HS-27A (cell line): Measurements from ENCODE around the gene DACT3.
"Not testable (repeated sequence)": the region's sequence is repeated elsewhere in the genome, so short reads cannot be mapped to it uniquely, and the experiment has no call there.

Source experiments
- DNase-seq: peaks from one replicate; pipeline ENCODE4 v3.0.0-alpha.2; 2012; ENCODE audit warnings: low read depth, missing footprints

Gene DACT3

GRCh38 chr19:46634045-46634655, 26.8 kb downstream of the DACT3 start:
- peak; percentile 52 for DNase-seq

GRCh38 chr19:46633130-46633529, 27.9 kb downstream of the DACT3 start:
- DNase-seq, result no peak

GRCh38 chr19:46631481-46631880, 29.5 kb downstream of the DACT3 start:
- DNase-seq, result no peak

DNA sequence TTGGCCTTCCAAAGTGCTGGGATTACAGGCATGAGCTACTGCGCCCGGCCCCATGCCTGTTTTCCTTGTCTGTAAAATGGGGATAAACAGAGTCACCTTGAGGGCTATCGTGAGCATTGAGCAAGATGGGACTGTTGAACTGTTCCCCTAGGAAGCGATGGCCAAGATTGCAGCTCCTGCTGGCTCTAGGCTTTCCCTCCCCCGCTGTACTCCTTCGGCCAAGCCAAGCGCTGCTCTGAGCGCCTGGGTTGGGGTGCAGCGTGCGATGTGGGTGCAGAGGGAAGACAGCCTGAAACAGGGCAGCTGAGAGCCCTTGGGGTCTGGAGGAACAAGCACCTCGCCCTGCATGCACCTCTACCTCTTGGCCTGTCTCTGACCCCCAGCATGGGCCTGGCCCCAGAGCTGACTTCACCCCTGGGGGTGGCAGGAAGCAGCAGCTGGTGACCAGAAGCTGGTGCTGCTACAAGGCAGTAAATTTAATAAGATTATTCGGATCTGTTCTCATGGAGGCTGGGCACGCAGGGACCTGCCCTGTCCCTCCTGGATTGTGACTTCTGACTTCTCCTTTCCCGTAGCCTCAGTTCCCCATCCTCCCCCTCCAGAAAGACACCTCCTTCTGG, 30.3 kb downstream of the DACT3 start:
- DNase-seq, result no peak

DNA sequence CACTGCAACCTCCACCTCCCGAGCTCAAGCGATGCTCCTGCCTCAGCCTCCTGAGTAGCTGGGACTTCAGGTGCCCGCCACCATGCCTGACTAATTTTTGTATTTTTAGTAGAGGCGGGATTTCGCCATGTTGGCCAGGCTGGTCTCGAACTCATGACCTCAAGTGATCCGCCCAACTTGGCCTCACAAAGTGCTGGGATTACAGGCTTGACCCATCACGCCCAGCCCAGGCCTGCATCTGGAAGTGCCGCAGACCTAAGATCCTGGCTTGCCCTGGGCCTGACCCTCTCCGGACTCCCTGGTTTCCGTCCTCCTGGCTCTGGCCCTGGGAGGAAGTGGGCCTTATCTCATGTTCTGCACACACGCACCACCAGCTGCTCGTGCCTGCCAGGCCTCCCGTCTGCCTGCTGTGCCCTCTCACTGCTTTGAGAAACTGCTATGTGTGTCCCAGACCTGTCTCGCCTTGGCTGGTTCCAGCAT, 31.4 kb downstream of the DACT3 start:
- no peak for DNase-seq

DNA sequence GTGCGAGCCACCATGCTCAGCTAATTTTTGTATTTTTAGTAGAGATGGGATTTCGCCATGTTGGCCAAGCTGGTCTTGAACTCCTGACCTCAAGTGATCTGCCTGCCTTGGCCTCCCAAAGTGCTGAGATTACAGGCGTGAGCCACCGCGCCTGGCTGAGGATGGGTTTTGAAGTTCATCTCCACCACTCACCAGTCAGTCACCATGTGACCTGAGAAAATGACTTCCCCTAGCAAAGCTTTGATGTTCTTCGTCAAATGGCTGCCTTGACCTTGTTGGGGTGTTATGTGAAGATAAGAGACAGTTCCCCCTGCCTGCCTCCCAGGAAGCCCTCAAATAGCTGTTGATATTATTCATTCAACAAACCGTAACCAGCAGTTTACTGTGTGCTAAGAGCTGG, 32.0 kb downstream of the DACT3 start:
- DNase-seq, result not testable (repeated sequence)

DNA sequence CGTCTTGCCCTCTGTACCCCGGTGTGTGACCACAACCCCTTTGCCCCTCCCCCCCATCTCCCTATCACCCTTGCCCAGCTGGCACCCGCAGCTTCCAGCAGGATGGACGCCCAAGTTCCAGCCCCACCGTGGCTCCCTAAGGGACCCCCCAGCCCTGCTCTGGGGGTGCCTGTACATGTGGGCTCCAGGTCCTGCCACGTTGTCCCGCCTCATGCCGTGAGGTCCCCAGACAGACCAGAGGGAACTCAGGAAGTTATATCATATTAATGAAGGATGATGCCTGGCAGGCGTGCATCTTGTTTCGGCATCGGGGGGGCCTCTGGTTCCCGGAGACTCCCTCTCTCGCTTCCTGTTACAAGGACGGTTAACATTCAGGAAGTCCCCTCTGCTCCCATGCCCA, 34.5 kb downstream of the DACT3 start:
- no peak for DNase-seq

DNA sequence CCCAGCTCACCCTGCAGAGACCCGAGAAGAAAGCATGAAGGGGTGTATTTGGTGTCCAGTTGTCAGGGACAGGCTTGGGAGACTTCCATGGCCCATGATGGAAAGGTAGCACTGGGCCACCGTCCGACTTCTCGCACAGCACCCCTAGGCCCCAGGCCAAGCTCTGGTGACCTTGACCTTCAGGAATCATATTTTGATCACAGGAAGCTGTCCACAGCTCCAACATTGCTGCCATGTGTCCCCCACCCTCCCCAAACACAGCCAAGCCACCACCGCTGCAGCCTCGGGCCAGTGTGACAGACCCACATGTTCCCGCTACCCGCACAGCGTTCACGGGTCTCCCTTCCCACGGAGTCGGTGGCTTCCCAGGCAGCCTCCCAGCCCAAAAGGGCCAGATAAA, 35.3 kb downstream of the DACT3 start:
- no peak for DNase-seq

DNA sequence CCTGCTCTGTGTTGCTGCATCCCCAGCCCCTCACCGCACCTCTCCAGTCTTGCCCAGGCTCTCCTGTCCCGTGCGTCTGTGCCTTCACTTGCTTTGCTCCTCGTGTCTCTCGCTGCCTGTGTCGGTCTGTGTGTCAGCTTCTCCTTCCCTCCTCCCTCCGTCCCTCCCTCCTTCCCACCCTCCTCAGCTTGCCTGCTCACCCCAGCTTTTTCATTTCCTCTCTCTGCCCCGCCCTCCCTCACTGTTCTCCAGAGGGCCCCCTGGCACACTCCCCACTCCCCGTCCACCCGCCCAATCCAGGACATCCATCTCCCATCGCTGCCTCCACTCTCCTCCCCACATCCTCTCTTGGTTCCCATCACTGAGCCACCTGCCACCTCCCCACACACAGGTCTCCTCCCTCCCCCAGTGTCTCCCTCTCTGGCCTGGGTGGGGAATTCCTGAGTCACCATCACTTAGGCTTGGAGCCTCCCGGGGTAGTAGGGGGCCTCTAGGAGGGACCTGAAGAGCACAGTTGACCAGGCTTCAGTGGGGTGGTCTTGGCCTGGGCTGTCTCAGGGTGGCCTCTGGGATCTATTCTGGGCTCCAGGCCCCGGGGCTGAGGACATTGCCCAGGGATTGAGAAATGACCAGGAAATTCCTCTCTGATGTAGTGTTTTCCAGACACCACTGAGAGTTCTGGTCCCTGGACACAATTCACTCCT, 35.9 kb downstream of the DACT3 start, which contains the start of gene PTGIR:
Gene PTGIR (minus strand): TSS at position 132 of the 704 bp plus-strand sequence. CDS start 864 bp downstream, outside the sequence.
- DNase-seq, result no peak

- no peak for DNase-seq
Measured at GRCh38 chr19:46623915-46624502, 37.0 kb downstream of the DACT3 start.

- DNase-seq, result no peak
Measured at GRCh38 chr19:46622118-46622446, 38.9 kb downstream of the DACT3 start.

DNA sequence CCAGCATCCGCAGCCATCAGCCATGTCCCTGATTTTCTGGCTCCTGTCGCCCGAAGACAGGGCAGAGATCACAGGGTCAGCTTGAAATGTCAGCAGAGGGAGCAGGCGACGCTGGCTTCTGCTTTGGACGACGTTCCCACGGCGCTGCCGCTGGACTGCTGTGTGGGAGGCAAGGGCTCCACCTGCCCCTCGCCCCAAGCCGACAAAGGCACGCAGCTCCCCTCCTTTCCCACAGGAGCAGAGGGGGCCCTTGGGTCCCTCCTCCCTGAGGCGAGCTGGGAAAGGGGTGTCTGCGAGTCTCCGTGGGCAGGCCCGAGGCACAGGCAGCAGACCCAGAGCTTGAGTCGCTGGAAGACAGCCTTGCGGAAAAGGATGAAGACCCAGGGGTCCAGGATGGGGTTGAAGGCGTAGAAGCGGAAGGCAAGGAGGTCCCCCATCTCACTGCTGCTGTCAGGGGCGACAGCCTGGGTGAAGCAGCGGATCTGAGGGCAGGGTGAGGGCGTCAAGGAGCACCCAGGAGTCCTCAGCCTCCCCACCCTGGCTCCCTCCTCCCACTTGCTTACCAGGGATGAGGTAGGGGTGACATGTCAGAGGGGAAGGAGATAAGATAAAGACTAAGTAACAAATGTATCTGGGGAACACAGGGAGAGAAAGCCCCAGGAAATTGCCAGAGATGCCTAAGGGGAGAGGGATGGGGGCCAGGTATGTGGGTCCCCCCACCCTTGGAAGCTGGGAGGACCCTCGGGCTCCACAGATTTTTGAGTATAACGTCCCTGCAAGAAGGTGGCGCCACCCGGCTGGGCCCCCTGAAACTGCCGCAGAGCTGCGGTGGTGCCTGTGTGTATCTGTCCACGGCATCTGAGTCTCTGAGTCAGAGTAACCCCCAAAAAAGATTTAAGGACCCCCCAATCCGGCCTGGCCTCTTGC, 39.5 kb downstream of the DACT3 start:
- no peak for DNase-seq

DNA sequence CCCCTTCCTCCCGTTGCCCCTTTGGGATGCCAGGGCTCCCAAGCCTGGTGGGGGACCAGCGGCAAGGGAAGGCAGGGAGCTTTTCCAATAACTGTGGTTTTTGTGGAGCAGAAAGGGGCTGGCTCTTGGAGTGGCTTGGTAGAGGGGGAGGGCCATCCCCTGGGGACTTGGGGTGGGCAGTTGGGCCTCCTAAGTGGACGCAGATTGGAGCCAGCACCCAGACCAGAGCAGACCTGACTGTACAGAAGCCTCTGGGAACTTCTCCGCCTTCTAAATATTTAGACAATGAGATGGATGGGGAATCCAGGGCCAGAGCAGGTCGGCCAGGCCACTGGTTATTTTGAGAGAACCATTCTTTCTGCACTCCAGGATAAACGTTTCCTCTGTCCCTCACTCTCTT, 40.3 kb downstream of the DACT3 start:
- DNase-seq, result no peak

- DNase-seq, result no peak
Measured at GRCh38 chr19:46620267-46620666, 40.7 kb downstream of the DACT3 start.

DNA sequence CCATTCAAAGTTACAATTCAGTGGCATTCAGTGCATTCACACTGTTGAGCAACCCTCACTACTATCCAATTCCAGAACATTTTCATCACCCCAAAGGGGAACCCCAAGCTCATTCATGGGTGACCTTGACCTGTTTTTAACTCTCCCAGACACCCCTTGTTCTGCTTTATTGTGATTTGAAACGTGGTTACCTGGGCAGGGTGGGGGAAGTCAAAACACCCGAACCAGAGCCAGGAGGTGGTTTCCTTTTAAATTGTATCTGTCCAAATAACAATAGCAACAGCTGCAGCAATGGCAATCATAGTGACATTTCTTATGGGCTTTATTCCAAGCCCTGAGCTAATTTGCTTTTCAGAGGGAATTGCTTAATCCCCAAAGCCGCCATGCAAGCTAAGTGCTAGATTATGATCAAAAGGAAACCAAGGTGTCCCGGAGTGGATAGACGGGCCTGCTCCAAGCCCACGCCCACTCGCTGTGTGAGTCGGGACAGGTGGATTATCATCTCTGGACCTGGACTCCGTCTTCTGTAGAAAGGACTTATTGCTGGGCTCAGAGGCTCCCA, 42.2 kb downstream of the DACT3 start:
- no peak for DNase-seq

GRCh38 chr19:46617601-46618000, 43.4 kb downstream of the DACT3 start:
- no peak for DNase-seq

DNA sequence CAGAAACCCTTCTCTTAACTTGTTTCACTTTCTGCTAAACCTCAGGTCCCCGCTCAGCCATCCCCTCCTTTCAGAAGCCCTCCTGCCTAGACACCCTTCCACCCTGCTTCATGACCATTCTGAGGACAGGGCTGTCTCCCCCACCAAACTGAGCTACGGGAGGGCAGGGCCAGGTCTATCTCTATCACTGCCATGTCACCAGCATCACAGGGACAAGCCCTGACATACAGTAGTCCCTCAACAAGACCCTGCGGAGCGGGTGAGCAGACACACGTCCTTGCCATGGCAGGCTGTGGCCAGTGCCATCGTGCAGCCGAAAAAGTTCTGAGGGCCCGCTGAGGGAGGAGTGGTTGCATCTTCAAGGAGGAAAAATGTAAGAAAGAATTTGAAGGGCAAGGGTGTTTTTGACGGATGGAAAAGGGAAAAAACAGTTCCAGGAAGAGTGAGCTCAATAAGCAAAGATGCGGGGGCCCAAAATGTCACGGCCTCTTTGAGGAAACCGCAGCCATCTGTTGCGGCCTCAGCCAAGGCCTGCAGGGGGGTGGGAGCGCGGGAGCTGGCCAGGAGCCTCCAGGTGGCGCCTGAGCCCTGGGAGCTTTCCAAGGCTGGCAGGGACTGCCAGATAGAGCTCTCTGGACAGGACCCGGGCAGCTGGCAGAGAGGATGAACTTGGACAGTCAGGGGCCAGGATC, 44.2 kb downstream of the DACT3 start:
- no peak for DNase-seq

- no peak for DNase-seq
Measured at GRCh38 chr19:46615966-46616365, 45.0 kb downstream of the DACT3 start.

GRCh38 chr19:46614114-46614722, 46.8 kb downstream of the DACT3 start:
- no peak for DNase-seq

DNA sequence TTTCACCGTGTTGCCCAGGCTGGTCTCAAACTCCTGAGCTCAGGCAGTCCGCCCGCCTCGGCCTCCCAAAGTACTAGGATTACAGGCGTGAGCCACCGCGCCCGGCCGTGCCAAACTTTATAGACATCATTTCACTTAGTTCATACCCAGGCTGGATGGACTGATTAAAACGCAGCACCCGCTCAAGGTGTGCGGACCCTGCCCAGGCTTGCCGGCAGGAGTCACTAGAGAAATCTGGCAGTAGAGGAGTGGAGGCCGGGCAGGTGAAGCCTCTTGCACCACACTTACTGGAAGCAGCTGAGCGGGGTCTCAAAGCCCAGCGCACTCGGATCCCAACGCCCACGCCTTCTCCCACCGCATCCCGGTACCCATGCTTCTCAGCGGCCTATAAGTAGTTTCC, 47.5 kb downstream of the DACT3 start:
- no peak for DNase-seq

DNA sequence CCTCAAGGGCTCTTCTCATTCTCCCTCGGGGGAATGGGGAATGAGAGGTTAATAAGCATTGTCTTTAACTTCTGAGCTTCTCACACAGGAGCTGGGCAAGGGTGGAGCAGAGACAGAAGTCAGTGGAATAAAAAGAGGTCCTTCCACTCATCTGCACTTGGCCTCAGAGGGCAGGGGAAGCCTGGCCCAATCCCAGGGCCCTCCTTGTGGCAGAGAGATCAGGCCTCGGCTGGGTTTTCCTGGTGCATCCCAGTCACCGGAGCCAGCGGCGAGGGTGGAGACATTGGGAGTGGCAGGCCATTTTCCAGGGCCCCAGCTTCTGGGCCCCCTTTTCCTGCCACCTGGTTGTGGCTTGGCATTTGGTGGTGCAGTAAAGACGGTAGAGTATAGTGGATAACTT, 49.2 kb downstream of the DACT3 start:
- DNase-seq, result no peak
